Measurements from ENCODE around the gene APOB. TPM values are rescaled to one million over a fixed set of nuclear protein-coding genes. Genes with fewer than 3 reads are reported as not detected.

Gene APOB
- total and polyA plus RNA-seq, 2 of the 13 experiments (the other 11 are each of a cell fraction or from before 2014, with no cell fraction given): 1,569 to 2,515 TPM

DNA sequence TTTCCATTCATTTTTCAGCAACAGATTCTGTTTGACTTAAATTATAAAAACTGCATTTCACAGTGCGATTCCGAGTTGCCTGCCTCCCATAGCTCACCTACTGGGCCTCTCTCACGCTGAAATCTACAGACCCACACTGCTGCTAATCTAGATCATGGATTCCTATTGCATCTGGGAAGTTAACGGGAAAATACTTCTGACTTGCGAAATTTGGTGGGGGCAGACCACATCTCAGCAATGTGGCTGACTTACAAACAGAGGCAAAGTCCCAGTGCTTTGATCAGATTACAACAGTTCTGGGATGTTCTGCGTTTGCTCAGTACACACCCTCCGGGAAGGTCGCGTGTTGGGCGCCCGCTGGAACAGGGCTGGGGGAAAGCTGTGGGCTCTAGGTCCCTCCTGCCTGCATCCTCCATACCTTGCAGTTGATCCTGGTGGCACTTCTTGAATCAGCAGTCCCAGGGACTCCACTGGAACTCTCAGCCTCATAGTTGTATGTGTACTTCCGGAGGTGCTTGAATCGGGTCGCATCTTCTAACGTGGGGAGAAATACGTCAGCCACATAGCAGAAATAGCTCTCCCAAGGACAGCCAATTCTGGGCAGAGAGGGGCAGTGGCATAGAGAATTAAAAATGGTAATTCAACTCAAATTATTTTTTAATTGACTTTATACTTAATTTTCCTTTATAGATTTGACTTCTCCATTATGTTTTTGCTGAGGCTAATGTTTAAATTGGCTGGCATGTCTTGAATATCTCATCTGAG lies 1.7 kb downstream of the APOB start (continued):
- TF ChIP-seq, protein P1, sequence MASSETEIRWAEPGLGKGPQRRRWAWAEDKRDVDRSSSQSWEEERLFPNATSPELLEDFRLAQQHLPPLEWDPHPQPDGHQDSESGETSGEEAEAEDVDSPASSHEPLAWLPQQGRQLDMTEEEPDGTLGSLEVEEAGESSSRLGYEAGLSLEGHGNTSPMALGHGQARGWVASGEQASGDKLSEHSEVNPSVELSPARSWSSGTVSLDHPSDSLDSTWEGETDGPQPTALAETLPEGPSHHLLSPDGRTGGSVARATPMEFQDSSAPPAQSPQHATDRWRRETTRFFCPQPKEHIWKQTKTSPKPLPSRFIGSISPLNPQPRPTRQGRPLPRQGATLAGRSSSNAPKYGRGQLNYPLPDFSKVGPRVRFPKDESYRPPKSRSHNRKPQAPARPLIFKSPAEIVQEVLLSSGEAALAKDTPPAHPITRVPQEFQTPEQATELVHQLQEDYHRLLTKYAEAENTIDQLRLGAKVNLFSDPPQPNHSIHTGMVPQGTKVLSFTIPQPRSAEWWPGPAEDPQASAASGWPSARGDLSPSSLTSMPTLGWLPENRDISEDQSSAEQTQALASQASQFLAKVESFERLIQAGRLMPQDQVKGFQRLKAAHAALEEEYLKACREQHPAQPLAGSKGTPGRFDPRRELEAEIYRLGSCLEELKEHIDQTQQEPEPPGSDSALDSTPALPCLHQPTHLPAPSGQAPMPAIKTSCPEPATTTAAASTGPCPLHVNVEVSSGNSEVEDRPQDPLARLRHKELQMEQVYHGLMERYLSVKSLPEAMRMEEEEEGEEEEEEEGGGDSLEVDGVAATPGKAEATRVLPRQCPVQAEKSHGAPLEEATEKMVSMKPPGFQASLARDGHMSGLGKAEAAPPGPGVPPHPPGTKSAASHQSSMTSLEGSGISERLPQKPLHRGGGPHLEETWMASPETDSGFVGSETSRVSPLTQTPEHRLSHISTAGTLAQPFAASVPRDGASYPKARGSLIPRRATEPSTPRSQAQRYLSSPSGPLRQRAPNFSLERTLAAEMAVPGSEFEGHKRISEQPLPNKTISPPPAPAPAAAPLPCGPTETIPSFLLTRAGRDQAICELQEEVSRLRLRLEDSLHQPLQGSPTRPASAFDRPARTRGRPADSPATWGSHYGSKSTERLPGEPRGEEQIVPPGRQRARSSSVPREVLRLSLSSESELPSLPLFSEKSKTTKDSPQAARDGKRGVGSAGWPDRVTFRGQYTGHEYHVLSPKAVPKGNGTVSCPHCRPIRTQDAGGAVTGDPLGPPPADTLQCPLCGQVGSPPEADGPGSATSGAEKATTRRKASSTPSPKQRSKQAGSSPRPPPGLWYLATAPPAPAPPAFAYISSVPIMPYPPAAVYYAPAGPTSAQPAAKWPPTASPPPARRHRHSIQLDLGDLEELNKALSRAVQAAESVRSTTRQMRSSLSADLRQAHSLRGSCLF (CRISPR knock-in tag; IDR thresholded peaks at IDR 0.05; ENCODE audit: borderline replicate concordance): peak; percentile 23
- TF ChIP-seq, protein P2, sequence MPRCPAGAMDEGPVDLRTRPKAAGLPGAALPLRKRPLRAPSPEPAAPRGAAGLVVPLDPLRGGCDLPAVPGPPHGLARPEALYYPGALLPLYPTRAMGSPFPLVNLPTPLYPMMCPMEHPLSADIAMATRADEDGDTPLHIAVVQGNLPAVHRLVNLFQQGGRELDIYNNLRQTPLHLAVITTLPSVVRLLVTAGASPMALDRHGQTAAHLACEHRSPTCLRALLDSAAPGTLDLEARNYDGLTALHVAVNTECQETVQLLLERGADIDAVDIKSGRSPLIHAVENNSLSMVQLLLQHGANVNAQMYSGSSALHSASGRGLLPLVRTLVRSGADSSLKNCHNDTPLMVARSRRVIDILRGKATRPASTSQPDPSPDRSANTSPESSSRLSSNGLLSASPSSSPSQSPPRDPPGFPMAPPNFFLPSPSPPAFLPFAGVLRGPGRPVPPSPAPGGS (CRISPR knock-in tag; IDR thresholded peaks at IDR 0.05): peak; percentile 72; the same call in 1 of the 2 replicates
- TF ChIP-seq DPF2 (CRISPR knock-in tag; IDR thresholded peaks at IDR 0.05; ENCODE audit: borderline replicate concordance, low read depth) (peak; percentile 87), TGIF2 (CRISPR knock-in tag; IDR thresholded peaks at IDR 0.05) (peak; percentile 95), ZNF878 (CRISPR knock-in tag; IDR thresholded peaks at IDR 0.05) (peak; percentile 84; the same call in 1 of the 2 replicates), NR3C1 (CRISPR knock-in tag; IDR thresholded peaks at IDR 0.05) (no peak), ZNF543 (CRISPR knock-in tag; IDR thresholded peaks at IDR 0.05) (peak; percentile 91; the same call in 1 of the 2 replicates), HMG20B (CRISPR knock-in tag; conservative IDR thresholded peaks at IDR 0.05) (peak; percentile 73; the same call in 1 of the 2 replicates)
- TF ChIP-seq, protein P3, sequence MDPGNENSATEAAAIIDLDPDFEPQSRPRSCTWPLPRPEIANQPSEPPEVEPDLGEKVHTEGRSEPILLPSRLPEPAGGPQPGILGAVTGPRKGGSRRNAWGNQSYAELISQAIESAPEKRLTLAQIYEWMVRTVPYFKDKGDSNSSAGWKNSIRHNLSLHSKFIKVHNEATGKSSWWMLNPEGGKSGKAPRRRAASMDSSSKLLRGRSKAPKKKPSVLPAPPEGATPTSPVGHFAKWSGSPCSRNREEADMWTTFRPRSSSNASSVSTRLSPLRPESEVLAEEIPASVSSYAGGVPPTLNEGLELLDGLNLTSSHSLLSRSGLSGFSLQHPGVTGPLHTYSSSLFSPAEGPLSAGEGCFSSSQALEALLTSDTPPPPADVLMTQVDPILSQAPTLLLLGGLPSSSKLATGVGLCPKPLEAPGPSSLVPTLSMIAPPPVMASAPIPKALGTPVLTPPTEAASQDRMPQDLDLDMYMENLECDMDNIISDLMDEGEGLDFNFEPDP (CRISPR knock-in tag; conservative IDR thresholded peaks at IDR 0.05): peak; percentile 18; the same call in 1 of the 2 replicates
- TF ChIP-seq, protein P4, sequence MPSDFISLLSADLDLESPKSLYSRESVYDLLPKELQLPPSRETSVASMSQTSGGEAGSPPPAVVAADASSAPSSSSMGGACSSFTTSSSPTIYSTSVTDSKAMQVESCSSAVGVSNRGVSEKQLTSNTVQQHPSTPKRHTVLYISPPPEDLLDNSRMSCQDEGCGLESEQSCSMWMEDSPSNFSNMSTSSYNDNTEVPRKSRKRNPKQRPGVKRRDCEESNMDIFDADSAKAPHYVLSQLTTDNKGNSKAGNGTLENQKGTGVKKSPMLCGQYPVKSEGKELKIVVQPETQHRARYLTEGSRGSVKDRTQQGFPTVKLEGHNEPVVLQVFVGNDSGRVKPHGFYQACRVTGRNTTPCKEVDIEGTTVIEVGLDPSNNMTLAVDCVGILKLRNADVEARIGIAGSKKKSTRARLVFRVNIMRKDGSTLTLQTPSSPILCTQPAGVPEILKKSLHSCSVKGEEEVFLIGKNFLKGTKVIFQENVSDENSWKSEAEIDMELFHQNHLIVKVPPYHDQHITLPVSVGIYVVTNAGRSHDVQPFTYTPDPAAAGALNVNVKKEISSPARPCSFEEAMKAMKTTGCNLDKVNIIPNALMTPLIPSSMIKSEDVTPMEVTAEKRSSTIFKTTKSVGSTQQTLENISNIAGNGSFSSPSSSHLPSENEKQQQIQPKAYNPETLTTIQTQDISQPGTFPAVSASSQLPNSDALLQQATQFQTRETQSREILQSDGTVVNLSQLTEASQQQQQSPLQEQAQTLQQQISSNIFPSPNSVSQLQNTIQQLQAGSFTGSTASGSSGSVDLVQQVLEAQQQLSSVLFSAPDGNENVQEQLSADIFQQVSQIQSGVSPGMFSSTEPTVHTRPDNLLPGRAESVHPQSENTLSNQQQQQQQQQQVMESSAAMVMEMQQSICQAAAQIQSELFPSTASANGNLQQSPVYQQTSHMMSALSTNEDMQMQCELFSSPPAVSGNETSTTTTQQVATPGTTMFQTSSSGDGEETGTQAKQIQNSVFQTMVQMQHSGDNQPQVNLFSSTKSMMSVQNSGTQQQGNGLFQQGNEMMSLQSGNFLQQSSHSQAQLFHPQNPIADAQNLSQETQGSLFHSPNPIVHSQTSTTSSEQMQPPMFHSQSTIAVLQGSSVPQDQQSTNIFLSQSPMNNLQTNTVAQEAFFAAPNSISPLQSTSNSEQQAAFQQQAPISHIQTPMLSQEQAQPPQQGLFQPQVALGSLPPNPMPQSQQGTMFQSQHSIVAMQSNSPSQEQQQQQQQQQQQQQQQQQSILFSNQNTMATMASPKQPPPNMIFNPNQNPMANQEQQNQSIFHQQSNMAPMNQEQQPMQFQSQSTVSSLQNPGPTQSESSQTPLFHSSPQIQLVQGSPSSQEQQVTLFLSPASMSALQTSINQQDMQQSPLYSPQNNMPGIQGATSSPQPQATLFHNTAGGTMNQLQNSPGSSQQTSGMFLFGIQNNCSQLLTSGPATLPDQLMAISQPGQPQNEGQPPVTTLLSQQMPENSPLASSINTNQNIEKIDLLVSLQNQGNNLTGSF (CRISPR knock-in tag; IDR thresholded peaks at IDR 0.05): peak; percentile 79; the same call in 1 of the 2 replicates
- TF ChIP-seq, protein P5, sequence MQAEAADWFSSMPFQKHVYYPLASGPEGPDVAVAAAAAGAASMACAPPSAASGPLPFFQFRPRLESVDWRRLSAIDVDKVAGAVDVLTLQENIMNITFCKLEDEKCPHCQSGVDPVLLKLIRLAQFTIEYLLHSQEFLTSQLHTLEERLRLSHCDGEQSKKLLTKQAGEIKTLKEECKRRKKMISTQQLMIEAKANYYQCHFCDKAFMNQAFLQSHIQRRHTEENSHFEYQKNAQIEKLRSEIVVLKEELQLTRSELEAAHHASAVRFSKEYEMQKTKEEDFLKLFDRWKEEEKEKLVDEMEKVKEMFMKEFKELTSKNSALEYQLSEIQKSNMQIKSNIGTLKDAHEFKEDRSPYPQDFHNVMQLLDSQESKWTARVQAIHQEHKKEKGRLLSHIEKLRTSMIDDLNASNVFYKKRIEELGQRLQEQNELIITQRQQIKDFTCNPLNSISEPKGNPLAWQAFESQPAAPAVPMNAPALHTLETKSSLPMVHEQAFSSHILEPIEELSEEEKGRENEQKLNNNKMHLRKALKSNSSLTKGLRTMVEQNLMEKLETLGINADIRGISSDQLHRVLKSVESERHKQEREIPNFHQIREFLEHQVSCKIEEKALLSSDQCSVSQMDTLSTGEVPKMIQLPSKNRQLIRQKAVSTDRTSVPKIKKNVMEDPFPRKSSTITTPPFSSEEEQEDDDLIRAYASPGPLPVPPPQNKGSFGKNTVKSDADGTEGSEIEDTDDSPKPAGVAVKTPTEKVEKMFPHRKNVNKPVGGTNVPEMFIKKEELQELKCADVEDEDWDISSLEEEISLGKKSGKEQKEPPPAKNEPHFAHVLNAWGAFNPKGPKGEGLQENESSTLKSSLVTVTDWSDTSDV (CRISPR knock-in tag; IDR thresholded peaks at IDR 0.05): peak; percentile 73; the same call in 1 of the 2 replicates

Measured in HepG2 (cell line).